ENCODE measurements around the gene SLX4IP. TPM values are rescaled to one million over a fixed set of nuclear protein-coding genes. Genes with fewer than 3 reads are reported as not detected.

Gene SLX4IP
- polyA plus RNA-seq, 3 donors, result 0.76 to 2.5 (median 1.1) TPM

DNA sequence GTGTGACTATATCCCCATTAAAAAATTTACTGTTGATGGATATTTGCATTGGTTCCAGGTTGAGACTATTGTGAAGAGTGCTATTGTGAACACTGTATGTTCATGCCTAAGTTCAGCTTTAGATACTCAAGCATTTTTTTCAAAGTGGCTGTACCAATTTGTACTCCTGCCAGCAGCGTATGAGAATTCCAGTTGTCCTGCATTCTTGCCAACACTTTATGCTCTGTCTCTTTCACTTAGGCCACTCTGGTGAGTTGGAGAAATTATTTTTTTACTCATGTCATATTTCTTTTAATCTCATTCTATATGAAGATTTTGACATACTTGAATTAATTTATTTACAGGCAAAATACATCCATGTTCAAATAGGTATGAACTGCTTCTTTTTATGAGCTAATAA, 162.5 kb downstream of the SLX4IP start:
- TF ChIP-seq, protein P1, sequence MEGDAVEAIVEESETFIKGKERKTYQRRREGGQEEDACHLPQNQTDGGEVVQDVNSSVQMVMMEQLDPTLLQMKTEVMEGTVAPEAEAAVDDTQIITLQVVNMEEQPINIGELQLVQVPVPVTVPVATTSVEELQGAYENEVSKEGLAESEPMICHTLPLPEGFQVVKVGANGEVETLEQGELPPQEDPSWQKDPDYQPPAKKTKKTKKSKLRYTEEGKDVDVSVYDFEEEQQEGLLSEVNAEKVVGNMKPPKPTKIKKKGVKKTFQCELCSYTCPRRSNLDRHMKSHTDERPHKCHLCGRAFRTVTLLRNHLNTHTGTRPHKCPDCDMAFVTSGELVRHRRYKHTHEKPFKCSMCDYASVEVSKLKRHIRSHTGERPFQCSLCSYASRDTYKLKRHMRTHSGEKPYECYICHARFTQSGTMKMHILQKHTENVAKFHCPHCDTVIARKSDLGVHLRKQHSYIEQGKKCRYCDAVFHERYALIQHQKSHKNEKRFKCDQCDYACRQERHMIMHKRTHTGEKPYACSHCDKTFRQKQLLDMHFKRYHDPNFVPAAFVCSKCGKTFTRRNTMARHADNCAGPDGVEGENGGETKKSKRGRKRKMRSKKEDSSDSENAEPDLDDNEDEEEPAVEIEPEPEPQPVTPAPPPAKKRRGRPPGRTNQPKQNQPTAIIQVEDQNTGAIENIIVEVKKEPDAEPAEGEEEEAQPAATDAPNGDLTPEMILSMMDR (IDR thresholded peaks at IDR 0.05), result no peak

DNA sequence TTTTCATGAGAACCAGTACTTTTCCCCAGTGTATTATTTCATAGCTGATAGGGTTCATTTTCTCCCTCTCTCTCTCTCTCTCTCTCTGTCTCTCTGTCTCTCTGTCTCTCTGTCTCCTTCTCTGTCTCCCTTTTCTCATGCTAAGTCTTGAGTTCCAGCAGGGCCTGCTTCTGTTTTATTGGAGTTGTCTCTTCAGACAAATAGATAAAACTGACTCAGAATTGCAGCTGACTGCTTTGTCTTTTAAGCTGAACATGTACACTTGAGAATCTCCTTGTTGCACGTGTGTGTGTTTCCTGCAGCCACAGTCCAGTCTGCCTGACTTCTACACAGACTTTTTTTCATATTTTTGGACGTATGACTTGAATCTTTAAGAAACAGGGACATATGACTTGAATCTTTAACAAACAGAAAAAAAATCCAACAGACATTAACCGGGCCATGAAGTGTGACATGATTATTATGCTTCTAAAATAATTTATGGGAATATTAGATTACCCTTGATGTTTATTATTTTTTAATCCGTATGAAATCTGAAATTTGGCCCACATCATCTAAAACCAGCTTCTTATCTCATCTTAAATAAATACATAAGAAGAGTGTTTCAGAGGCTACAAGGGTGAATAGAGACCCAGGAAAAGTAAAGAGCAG, 167.2 kb downstream of the SLX4IP start:
- Histone ChIP-seq H3K4me3 (replicated peaks in 1 of 3; ENCODE audit: low read depth in 2 of 3, low read length in 3 of 3) (no peak overlapping the region), H3K9me3 (replicated peaks in 1 of 2; ENCODE audit: control insufficient read depth in 1 of 2, insufficient read depth in 1 of 2, low read length in 2 of 2) (no peaks in the 10 kb centered on the region), H3K79me2 (ENCODE audit: insufficient read depth, low read length) (no peaks in the 10 kb centered on the region), H3K4me2 (replicated peaks; ENCODE audit: extremely low read depth, low read length, poor library complexity, severe bottlenecking) (no peak overlapping the region), H3K9ac (ENCODE audit: insufficient read depth, low read length, poor library complexity, severe bottlenecking) (no peak overlapping the region), H3K27me3 (ENCODE audit: control insufficient read depth in 2 of 2, insufficient read depth in 2 of 2, low read length in 2 of 2) (no peaks in the 10 kb centered on the region), H3K27ac (ENCODE audit: low read depth in 1 of 2, low read length in 2 of 2) (no peak overlapping the region), H3K36me3 (replicated peaks in 1 of 2; ENCODE audit: control insufficient read depth in 1 of 2, insufficient read depth in 2 of 2, low read length in 2 of 2) (peaks cover 3 to 50% of the 10 kb centered on the region in 2 donors), H3K4me1 (ENCODE audit: control insufficient read depth in 1 of 2, insufficient read depth in 2 of 2, low read length in 2 of 2) (no peaks in the 10 kb centered on the region), H2AFZ (ENCODE audit: insufficient read depth, low read depth, low read length, poor library complexity, severe bottlenecking) (no peak overlapping the region), H4K20me1 (ENCODE audit: insufficient read depth, low read length) (no peaks in the 10 kb centered on the region)
- Mint-ChIP-seq H3K27ac (peak overlapping the region in 1 of 7 donors; percentile 52), H3K4me3 (no peak overlapping the region), H3K9me3 (no peaks in the 10 kb centered on the region), H3K27me3 (ENCODE audit: low read depth in 3 of 3) (no peaks in the 10 kb centered on the region), H3K4me1 (peaks cover under 1% of the 10 kb centered on the region), H3K36me3 (peaks cover 52 to 54% of the 10 kb centered on the region in 2 donors)
- TF ChIP-seq, protein P1 (IDR thresholded peaks at IDR 0.05), result no peak
- DNase-seq, result no peak
- intact Hi-C loops (cut with micrococcal nuclease), result no loop called here
- 88% methylated on average over 1 of the region's 4 CpGs for WGBS (ENCODE audit: insufficient coverage)

More for the DNA sequence above, 162.5 kb downstream of the SLX4IP start:
- H3K4me2 ChIP-seq (replicated peaks; ENCODE audit: extremely low read depth, low read length, poor library complexity, severe bottlenecking), result no peak overlapping the region
- no peak overlapping the region for H3K4me3 ChIP-seq (replicated peaks in 1 of 3; ENCODE audit: low read depth in 2 of 3, low read length in 3 of 3)
- no peak overlapping the region for H3K9ac ChIP-seq (ENCODE audit: insufficient read depth, low read length, poor library complexity, severe bottlenecking)
- H3K27ac ChIP-seq (ENCODE audit: low read depth in 1 of 2, low read length in 2 of 2), result no peak overlapping the region
- Mint-ChIP-seq H3K36me3 (peaks cover 37 to 39% of the 10 kb centered on the region in 2 donors), H3K27ac (no peak overlapping the region), H3K9me3 (peaks cover 0 to under 1% (median 0%) of the 10 kb centered on the region in 7 donors), H3K27me3 (ENCODE audit: low read depth in 3 of 3) (no peaks in the 10 kb centered on the region), H3K4me1 (peaks cover 13% of the 10 kb centered on the region), H3K4me3 (no peak overlapping the region)
- intact Hi-C loops (cut with micrococcal nuclease), result no loop called here
- no peaks in the 10 kb centered on the region for H3K9me3 ChIP-seq (replicated peaks in 1 of 2; ENCODE audit: control insufficient read depth in 1 of 2, insufficient read depth in 1 of 2, low read length in 2 of 2)
- DNase-seq, result no peak
- peaks cover 0 to 2% of the 10 kb centered on the region in 2 donors for H3K4me1 ChIP-seq (ENCODE audit: control insufficient read depth in 1 of 2, insufficient read depth in 2 of 2, low read length in 2 of 2)
- peaks cover 0 to 31% of the 10 kb centered on the region in 2 donors for H3K36me3 ChIP-seq (replicated peaks in 1 of 2; ENCODE audit: control insufficient read depth in 1 of 2, insufficient read depth in 2 of 2, low read length in 2 of 2)
- H4K20me1 ChIP-seq (ENCODE audit: insufficient read depth, low read length), result no peaks in the 10 kb centered on the region
- no peak overlapping the region for H2AFZ ChIP-seq (ENCODE audit: insufficient read depth, low read depth, low read length, poor library complexity, severe bottlenecking)
- WGBS (ENCODE audit: insufficient coverage), result no CpG with 5 or more reads among the region's 1 CpG
- no peaks in the 10 kb centered on the region for H3K79me2 ChIP-seq (ENCODE audit: insufficient read depth, low read length)
- H3K27me3 ChIP-seq (ENCODE audit: control insufficient read depth in 2 of 2, insufficient read depth in 2 of 2, low read length in 2 of 2), result no peaks in the 10 kb centered on the region

All from CD14-positive monocyte (primary cell).